DOHH2 (cell line): ENCODE data around the gene NOXA1.

Source experiments
- CTCF ChIP-seq: fragments of 200-600 bp; sonication (generic); IDR thresholded peaks from one replicate; pipeline ENCODE4 v1.5.1; 2014; ENCODE audit warnings: antibody characterized with exemption, mild to moderate bottlenecking, low read depth, low read length; ENCODE audit not compliant: poor library complexity, severe bottlenecking
- EZH2phosphoT487 ChIP-seq: fragments of 200-600 bp; sonication (generic); IDR thresholded peaks from 2 replicates; pipeline ENCODE4 v1.6.1; 2017; ENCODE audit warnings: borderline replicate concordance, mild to moderate bottlenecking, antibody characterized with exemption, low read length, moderate library complexity, mixed read lengths

- no peak for TF ChIP-seq CTCF
- no peak for TF ChIP-seq EZH2phosphoT487
These were observed 42.7 kb downstream of the NOXA1 start for GRCh38 chr9:137465720-137466388.
